ENCODE measurements around the gene RRM2.

Gene RRM2

GRCh38 chr2:10161206-10161931 is 38.8 kb downstream of the RRM2 start:
- peak overlapping the region; percentile 41 for H3K9ac ChIP-seq (ENCODE audit: low read depth, low read length)
- H3K4me1 ChIP-seq (ENCODE audit: control insufficient read depth, insufficient read depth, low read length): peaks cover 22% of the 10 kb centered on the region
- no peak overlapping the region for H3K4me3 ChIP-seq (ENCODE audit: low read length)
- no peaks in the 10 kb centered on the region for H3K27me3 ChIP-seq (ENCODE audit: control insufficient read depth, insufficient read depth, low read length)
- H3K36me3 ChIP-seq (ENCODE audit: insufficient read depth, low read length): no peaks in the 10 kb centered on the region
- H3K4me2 ChIP-seq (ENCODE audit: low read length): peak overlapping the region; percentile 60
- no peaks in the 10 kb centered on the region for H3K9me3 ChIP-seq (replicated peaks; ENCODE audit: low read length)

DNA sequence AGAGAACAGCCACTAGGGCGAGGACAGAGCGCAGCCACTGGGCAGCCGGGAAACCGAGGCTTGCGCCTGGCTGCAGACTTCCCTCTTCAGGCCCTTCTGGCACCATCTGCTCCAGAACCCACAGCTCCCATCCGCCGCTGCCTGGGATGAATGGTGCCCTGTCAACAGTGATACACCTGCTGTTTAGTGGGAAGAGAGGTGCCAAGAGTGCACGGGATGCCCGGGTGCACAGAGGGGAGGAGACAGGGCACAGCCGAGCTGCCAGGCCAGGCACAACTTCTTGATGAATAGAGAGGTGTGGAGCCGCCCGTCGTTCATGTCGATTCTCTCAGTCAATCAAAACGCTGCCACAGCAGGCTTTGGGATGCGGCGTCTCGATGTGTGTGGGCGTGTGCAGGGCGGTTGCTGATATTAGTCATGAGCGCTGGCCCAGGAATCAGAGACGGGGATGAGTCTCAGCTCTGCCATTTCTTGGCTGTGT is 39.5 kb downstream of the RRM2 start:
- H3K9ac ChIP-seq (ENCODE audit: low read depth, low read length): peak overlapping the region; percentile 41
- H3K4me1 ChIP-seq (ENCODE audit: control insufficient read depth, insufficient read depth, low read length): peaks cover 22% of the 10 kb centered on the region
- H3K36me3 ChIP-seq (ENCODE audit: insufficient read depth, low read length): no peaks in the 10 kb centered on the region
- peak overlapping the region; percentile 60 for H3K4me2 ChIP-seq (ENCODE audit: low read length)
- H3K9me3 ChIP-seq (replicated peaks; ENCODE audit: low read length): no peaks in the 10 kb centered on the region
- H3K4me3 ChIP-seq (ENCODE audit: low read length): peak overlapping the region; percentile 36
- H3K27me3 ChIP-seq (ENCODE audit: control insufficient read depth, insufficient read depth, low read length): no peaks in the 10 kb centered on the region

DNA sequence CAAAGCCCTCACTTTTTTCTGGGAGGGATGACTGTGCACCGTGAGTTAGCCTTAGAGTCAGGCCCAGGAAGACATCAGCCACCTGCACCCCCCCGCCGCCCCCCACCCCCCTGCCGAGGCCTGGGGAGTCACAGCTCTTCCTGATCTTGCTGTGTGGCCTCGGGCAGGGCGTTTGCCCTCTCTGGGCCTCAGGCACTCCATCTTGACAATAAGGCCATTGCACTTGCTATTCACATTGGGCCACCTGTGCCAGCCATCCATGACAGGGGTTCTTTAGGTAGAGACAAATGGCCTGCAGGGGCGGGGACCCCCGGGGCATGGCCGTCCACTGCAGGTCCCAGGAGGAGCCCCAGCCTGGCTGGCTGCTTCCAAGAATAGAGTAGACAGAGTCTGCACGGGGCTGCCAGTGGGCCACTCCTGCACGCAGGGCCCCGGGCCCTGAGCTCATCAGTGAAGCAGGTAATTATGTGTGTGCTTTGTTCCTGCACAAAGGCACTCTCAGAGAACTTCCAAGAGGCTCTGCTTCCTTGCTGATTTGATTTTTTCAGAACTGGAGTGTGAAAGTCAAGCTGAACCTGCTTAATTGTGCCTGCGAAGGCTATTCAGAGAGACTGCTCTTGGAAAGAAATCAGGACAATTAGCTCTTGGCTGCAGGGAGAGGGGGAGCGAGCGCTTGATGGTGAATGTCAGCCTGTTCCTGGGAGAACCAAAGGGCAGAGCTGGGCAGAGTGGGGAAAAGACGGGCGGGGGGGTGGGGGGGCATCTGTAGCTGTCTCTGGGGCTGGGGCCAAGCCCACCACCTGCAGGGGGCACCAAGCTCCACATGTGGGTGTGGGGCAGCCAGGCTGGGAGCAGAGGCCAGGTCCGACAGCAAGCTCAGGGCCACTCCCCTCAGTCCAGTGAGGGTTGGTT is 40.3 kb downstream of the RRM2 start:
- H3K36me3 ChIP-seq (ENCODE audit: insufficient read depth, low read length): no peaks in the 10 kb centered on the region
- H3K9me3 ChIP-seq (replicated peaks; ENCODE audit: low read length): no peaks in the 10 kb centered on the region
- H3K27me3 ChIP-seq (ENCODE audit: control insufficient read depth, insufficient read depth, low read length): no peaks in the 10 kb centered on the region
- no peak overlapping the region for H3K9ac ChIP-seq (ENCODE audit: low read depth, low read length)
- no peak overlapping the region for H3K4me2 ChIP-seq (ENCODE audit: low read length)
- H3K4me3 ChIP-seq (ENCODE audit: low read length): no peak overlapping the region
- peaks cover 22% of the 10 kb centered on the region for H3K4me1 ChIP-seq (ENCODE audit: control insufficient read depth, insufficient read depth, low read length)

DNA sequence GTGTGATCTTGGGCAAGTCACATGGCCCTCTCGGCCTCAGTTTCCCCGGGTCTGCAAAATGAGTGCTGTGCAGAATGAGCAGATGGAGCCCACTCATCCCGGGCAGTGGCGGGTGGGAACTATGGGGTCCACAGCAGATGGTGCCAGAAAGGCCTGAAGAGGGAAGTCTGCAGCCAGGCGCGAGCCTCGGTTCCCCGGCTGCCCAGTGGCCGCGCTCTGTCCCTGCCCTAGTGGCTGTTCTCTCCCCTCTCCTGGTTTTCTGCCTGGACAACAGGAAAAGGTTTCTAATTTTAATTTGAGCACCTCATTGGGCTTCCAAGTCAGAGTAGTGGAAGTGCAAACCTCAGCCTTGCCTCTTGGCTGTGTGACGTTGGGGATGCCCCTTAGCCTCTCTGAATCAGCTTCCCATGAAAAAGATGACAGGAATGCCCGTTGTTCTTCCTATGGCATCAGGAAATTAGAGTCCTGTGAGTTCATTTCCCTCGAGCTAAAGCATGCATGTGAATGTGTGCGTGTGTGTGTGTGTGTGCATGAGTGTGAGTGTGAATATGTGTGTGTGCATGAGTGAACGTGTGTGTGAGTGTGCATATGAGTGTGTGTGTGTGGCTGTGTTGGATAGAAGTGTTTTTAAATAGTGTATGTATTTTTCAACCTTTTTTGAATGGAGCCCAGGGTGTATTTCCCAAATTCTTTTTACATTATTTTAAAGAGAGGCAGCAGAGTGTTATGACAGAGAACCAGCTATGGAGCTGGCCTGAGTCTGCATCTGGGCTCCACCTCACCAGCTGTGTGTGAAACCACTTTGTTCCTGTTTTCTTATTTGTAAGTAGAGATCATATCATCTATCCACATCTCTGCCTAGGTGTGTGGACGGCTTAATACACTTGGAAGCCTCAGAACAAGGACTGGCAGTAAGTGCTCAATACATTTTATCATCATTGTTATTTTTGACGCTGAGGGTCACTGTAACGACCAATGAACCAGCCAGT is 41.3 kb downstream of the RRM2 start:
- H3K9ac ChIP-seq (ENCODE audit: low read depth, low read length): no peak overlapping the region
- H3K27me3 ChIP-seq (ENCODE audit: control insufficient read depth, insufficient read depth, low read length): no peaks in the 10 kb centered on the region
- no peak overlapping the region for H3K4me2 ChIP-seq (ENCODE audit: low read length)
- no peak overlapping the region for H3K4me3 ChIP-seq (ENCODE audit: low read length)
- peaks cover 22% of the 10 kb centered on the region for H3K4me1 ChIP-seq (ENCODE audit: control insufficient read depth, insufficient read depth, low read length)
- no peaks in the 10 kb centered on the region for H3K36me3 ChIP-seq (ENCODE audit: insufficient read depth, low read length)
- no peaks in the 10 kb centered on the region for H3K9me3 ChIP-seq (replicated peaks; ENCODE audit: low read length)

DNA sequence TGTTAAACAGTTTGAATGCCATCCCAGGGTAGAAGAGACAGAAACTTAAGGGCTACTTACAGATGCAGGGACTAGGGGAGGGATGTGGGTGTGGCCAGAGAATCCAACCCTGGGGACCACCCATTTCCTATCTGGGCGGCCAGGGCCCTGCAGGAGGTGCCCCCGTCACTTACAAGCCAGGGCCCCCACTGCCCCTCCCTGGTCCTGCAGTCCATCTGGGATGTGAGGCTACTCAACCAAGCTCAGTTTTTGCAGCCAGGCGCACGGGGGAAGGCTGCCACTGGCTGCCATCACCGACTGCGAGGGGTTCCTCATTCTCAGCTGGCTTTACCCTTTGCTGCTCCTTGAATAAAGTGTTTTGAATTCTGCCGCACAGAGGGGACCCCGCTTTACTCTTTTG is 42.1 kb downstream of the RRM2 start:
- Histone ChIP-seq H3K36me3 (ENCODE audit: insufficient read depth, low read length) (no peaks in the 10 kb centered on the region), H3K4me1 (ENCODE audit: control insufficient read depth, insufficient read depth, low read length) (peaks cover 26% of the 10 kb centered on the region), H3K9ac (ENCODE audit: low read depth, low read length) (no peak overlapping the region), H3K9me3 (replicated peaks; ENCODE audit: low read length) (no peaks in the 10 kb centered on the region), H3K4me3 (ENCODE audit: low read length) (no peak overlapping the region), H3K4me2 (ENCODE audit: low read length) (no peak overlapping the region), H3K27me3 (ENCODE audit: control insufficient read depth, insufficient read depth, low read length) (no peaks in the 10 kb centered on the region)

GRCh38 chr2:10165282-10165681 is 42.7 kb downstream of the RRM2 start:
- H3K27me3 ChIP-seq (ENCODE audit: control insufficient read depth, insufficient read depth, low read length): no peaks in the 10 kb centered on the region
- no peak overlapping the region for H3K4me3 ChIP-seq (ENCODE audit: low read length)
- no peak overlapping the region for H3K4me2 ChIP-seq (ENCODE audit: low read length)
- peaks cover 33% of the 10 kb centered on the region for H3K4me1 ChIP-seq (ENCODE audit: control insufficient read depth, insufficient read depth, low read length)
- H3K36me3 ChIP-seq (ENCODE audit: insufficient read depth, low read length): no peaks in the 10 kb centered on the region
- no peaks in the 10 kb centered on the region for H3K9me3 ChIP-seq (replicated peaks; ENCODE audit: low read length)
- no peak overlapping the region for H3K9ac ChIP-seq (ENCODE audit: low read depth, low read length)

- no peaks in the 10 kb centered on the region for H3K27me3 ChIP-seq (ENCODE audit: control insufficient read depth, insufficient read depth, low read length)
- H3K9ac ChIP-seq (ENCODE audit: low read depth, low read length): no peak overlapping the region
- H3K4me2 ChIP-seq (ENCODE audit: low read length): no peak overlapping the region
- H3K36me3 ChIP-seq (ENCODE audit: insufficient read depth, low read length): no peaks in the 10 kb centered on the region
- H3K4me1 ChIP-seq (ENCODE audit: control insufficient read depth, insufficient read depth, low read length): peaks cover 40% of the 10 kb centered on the region
- H3K4me3 ChIP-seq (ENCODE audit: low read length): no peak overlapping the region
- no peaks in the 10 kb centered on the region for H3K9me3 ChIP-seq (replicated peaks; ENCODE audit: low read length)
Measured at GRCh38 chr2:10165861-10166675, 43.5 kb downstream of the RRM2 start.

DNA sequence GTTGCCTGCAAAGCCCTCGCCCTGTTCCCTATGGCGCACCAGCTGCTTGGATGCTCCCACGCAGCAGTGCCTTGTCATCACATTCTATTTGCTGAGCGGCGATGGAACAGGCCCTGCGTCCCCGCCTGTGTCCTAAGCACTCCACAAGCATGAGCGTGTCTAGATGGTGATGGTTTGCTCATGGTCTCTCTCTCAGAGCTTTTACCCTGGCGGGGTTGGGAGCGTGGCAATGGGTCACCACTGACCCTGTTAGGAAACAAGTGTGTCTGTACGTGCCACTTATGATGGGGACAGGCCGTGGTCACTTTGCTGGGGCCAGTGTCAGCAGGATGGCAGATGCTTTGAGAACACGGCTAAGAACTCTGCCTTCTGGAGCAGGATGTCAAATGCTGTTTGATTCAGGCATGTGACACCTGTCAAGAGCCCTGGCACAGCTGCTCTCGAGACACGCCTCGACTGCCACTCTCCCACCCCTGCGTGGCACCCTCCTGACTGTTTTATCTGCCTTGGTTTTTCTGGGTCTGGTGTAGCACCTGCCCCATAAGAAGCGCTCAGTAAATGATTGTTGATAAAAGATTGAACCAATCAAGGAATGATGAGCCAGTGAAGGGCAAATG is 44.2 kb downstream of the RRM2 start:
- no peaks in the 10 kb centered on the region for H3K36me3 ChIP-seq (ENCODE audit: insufficient read depth, low read length)
- H3K9ac ChIP-seq (ENCODE audit: low read depth, low read length): no peak overlapping the region
- no peak overlapping the region for H3K4me3 ChIP-seq (ENCODE audit: low read length)
- H3K4me2 ChIP-seq (ENCODE audit: low read length): no peak overlapping the region
- H3K9me3 ChIP-seq (replicated peaks; ENCODE audit: low read length): no peaks in the 10 kb centered on the region
- no peaks in the 10 kb centered on the region for H3K27me3 ChIP-seq (ENCODE audit: control insufficient read depth, insufficient read depth, low read length)
- peaks cover 40% of the 10 kb centered on the region for H3K4me1 ChIP-seq (ENCODE audit: control insufficient read depth, insufficient read depth, low read length)

- H3K9me3 ChIP-seq (replicated peaks; ENCODE audit: low read length): no peaks in the 10 kb centered on the region
Measured at GRCh38 chr2:10167316-10167715, 44.8 kb downstream of the RRM2 start.

GRCh38 chr2:10168221-10168620 is 45.7 kb downstream of the RRM2 start:
- no peak overlapping the region for H3K4me2 ChIP-seq (ENCODE audit: low read length)
- H3K36me3 ChIP-seq (ENCODE audit: insufficient read depth, low read length): no peaks in the 10 kb centered on the region
- H3K9ac ChIP-seq (ENCODE audit: low read depth, low read length): no peak overlapping the region
- H3K4me3 ChIP-seq (ENCODE audit: low read length): no peak overlapping the region
- H3K4me1 ChIP-seq (ENCODE audit: control insufficient read depth, insufficient read depth, low read length): peaks cover 30% of the 10 kb centered on the region
- no peaks in the 10 kb centered on the region for H3K9me3 ChIP-seq (replicated peaks; ENCODE audit: low read length)
- H3K27me3 ChIP-seq (ENCODE audit: control insufficient read depth, insufficient read depth, low read length): no peaks in the 10 kb centered on the region

More at GRCh38 chr2:10167316-10167715, 44.8 kb downstream of the RRM2 start:
- Histone ChIP-seq H3K4me1 (ENCODE audit: control insufficient read depth, insufficient read depth, low read length) (peaks cover 35% of the 10 kb centered on the region), H3K4me2 (ENCODE audit: low read length) (no peak overlapping the region), H3K4me3 (ENCODE audit: low read length) (no peak overlapping the region), H3K36me3 (ENCODE audit: insufficient read depth, low read length) (no peaks in the 10 kb centered on the region), H3K9ac (ENCODE audit: low read depth, low read length) (no peak overlapping the region), H3K27me3 (ENCODE audit: control insufficient read depth, insufficient read depth, low read length) (no peaks in the 10 kb centered on the region)
